CD4-positive, alpha-beta T cell (primary cell): Measurements from ENCODE around the gene PDIK1L. TPM values are rescaled to one million over a fixed set of nuclear protein-coding genes. Genes with fewer than 3 reads are reported as not detected.
"Not testable (repeated sequence)": the region's sequence is repeated elsewhere in the genome, so short reads cannot be mapped to it uniquely, and the experiment has no call there.

Source experiments
- ATAC-seq: fragments of 200-7000 bp; cut with Tn5 transposase; one replicate; pipeline ENCODE4 v1.10.0; 2022; ENCODE audit warnings: mild to moderate bottlenecking; ENCODE audit not compliant: poor library complexity
- CTCF ChIA-PET: fragments of 350-600 bp; sonication (Branson Sonifier 250); formaldehyde crosslinking; loops from one replicate; lab custom pipeline; 2021; ENCODE audit warnings: antibody characterized with exemption, inconsistent platforms; lab: Charles Lee
- POLR2A ChIA-PET: fragments of 350-600 bp; sonication (Branson Sonifier 250); formaldehyde crosslinking; loops from one replicate; lab custom pipeline; 2021; ENCODE audit warnings: antibody characterized with exemption, inconsistent platforms; lab: Charles Lee
- DNase-seq, 14 experiments: peaks; one replicate each; pipeline ENCODE4 v3.0.0-alpha.2; 2013 to 2020; ENCODE audit warnings: mixed read lengths in 2 of 14
- H3K27ac ChIP-seq, 2 donors: one replicate each; pipeline versions ENCODE4 v1.5.1 to v1.7.0; 2013; ENCODE audit warnings: low read length in 2 of 2, low read depth in 1 of 2, mild to moderate bottlenecking in 1 of 2
- H3K27me3 ChIP-seq, 2 experiments: 1 replicate in 1 of 2; 2 replicates in 1 of 2; pipeline versions ENCODE4 v1.6.1 to v1.7.0; 2013; ENCODE audit warnings: low read length in 2 of 2, control low read depth in 1 of 2, mild to moderate bottlenecking in 1 of 2, moderate library complexity in 1 of 2; ENCODE audit not compliant: insufficient read depth in 2 of 2, control insufficient read depth in 1 of 2
- H3K36me3 ChIP-seq: one replicate; pipeline ENCODE4 v1.6.1; 2013; ENCODE audit warnings: low read length, control low read depth; ENCODE audit not compliant: insufficient read depth
- H3K4me1 ChIP-seq: one replicate; pipeline ENCODE4 v1.6.1; 2013; ENCODE audit warnings: low read length, control low read depth; ENCODE audit not compliant: insufficient read depth
- H3K4me3 ChIP-seq: one replicate; pipeline ENCODE4 v1.5.1; 2013; ENCODE audit warnings: mild to moderate bottlenecking, low read length, moderate library complexity
- H3K9me3 ChIP-seq, 2 experiments: 1 replicate in 1 of 2; 2 replicates in 1 of 2; pipeline versions ENCODE4 v1.6.1 to v1.7.0; 2013; ENCODE audit warnings: low read length in 2 of 2, mild to moderate bottlenecking in 2 of 2, control low read depth in 1 of 2, moderate library complexity in 1 of 2; ENCODE audit not compliant: control insufficient read depth in 1 of 2, insufficient read depth in 1 of 2
- H3K27ac Mint-ChIP-seq: one replicate; pipeline ENCODE4 v1.8.0; 2020; ENCODE audit warnings: mixed read lengths
- H3K27me3 Mint-ChIP-seq: one replicate; pipeline ENCODE4 v1.8.0; 2021; ENCODE audit warnings: mixed read lengths
- H3K36me3 Mint-ChIP-seq: one replicate; pipeline ENCODE4 v1.8.0; 2021; ENCODE audit warnings: low read depth, mixed read lengths
- H3K4me1 Mint-ChIP-seq: one replicate; pipeline ENCODE4 v1.8.0; 2021; ENCODE audit warnings: low read depth, mixed read lengths
- H3K4me3 Mint-ChIP-seq: one replicate; pipeline ENCODE4 v1.8.0; 2020; ENCODE audit warnings: mild to moderate bottlenecking, mixed read lengths
- H3K9me3 Mint-ChIP-seq: one replicate; pipeline ENCODE4 v1.8.0; 2020; ENCODE audit warnings: mixed read lengths
- intact Hi-C, 2 experiments: fragments of 100-400 bp; cut with DNase I in 1 of 2; cut with micrococcal nuclease in 1 of 2; formaldehyde crosslinking; loops; one replicate each; pipeline versions ENCODE4 v1.15.1 to v1.9.0; 2023 to 2025; cut with DNase I, micrococcal nuclease
- total RNA-seq, 174 experiments: library from RNA in 2 of 174; stranded (reverse) in 2 of 174; gene quantifications; one replicate each; pipeline ENCODE4 v1.2.3 and lab custom pipeline; 2021 to 2026
- TF ChIP-seq, protein P1 (sequence below): fragments of 200-600 bp; IDR thresholded peaks from one replicate; pipeline ENCODE4 v1.8.0; 2022; ENCODE audit warnings: antibody characterized with exemption, mild to moderate bottlenecking

Gene PDIK1L
- total RNA-seq, 2 experiments from 2014 or later = 9.5 to 9.9 TPM

- Histone ChIP-seq H3K4me1 (no peaks in the 10 kb centered on the region), H3K4me3 (no peak overlapping the region), H3K36me3 (no peaks in the 10 kb centered on the region), H3K27me3 (peaks cover 0 to 11% of the 10 kb centered on the region in 2 experiments), H3K9me3 (no peaks in the 10 kb centered on the region), H3K27ac (no peak overlapping the region)
- TF ChIP-seq, protein P1, sequence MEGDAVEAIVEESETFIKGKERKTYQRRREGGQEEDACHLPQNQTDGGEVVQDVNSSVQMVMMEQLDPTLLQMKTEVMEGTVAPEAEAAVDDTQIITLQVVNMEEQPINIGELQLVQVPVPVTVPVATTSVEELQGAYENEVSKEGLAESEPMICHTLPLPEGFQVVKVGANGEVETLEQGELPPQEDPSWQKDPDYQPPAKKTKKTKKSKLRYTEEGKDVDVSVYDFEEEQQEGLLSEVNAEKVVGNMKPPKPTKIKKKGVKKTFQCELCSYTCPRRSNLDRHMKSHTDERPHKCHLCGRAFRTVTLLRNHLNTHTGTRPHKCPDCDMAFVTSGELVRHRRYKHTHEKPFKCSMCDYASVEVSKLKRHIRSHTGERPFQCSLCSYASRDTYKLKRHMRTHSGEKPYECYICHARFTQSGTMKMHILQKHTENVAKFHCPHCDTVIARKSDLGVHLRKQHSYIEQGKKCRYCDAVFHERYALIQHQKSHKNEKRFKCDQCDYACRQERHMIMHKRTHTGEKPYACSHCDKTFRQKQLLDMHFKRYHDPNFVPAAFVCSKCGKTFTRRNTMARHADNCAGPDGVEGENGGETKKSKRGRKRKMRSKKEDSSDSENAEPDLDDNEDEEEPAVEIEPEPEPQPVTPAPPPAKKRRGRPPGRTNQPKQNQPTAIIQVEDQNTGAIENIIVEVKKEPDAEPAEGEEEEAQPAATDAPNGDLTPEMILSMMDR = no peak
- Mint-ChIP-seq H3K27me3 (peaks cover 20% of the 10 kb centered on the region), H3K4me1 (no peaks in the 10 kb centered on the region), H3K36me3 (no peaks in the 10 kb centered on the region), H3K4me3 (no peak overlapping the region), H3K9me3 (no peaks in the 10 kb centered on the region), H3K27ac (no peak overlapping the region)
- ChIA-PET CTCF (no interaction called here), POLR2A (no interaction called here)
- ATAC-seq = no peak
- no peak for DNase-seq
- intact Hi-C loops = no loop called here
Observed at GRCh38 chr1:26092422-26092821, 19.2 kb upstream of the PDIK1L start.

GRCh38 chr1:26093569-26093968 lies 18.1 kb upstream of the PDIK1L start:
- ATAC-seq, H3K4me3 Mint-ChIP-seq, DNase-seq, H3K36me3 Mint-ChIP-seq, H3K36me3 ChIP-seq, H3K4me1 Mint-ChIP-seq, H3K9me3 Mint-ChIP-seq, H3K27ac ChIP-seq, intact Hi-C loops, H3K4me3 ChIP-seq, H3K27ac Mint-ChIP-seq, CTCF ChIA-PET, POLR2A ChIA-PET, H3K9me3 ChIP-seq, H3K4me1 ChIP-seq, H3K27me3 ChIP-seq: not testable (repeated sequence)
- peaks cover 20% of the 10 kb centered on the region for H3K27me3 Mint-ChIP-seq

DNA sequence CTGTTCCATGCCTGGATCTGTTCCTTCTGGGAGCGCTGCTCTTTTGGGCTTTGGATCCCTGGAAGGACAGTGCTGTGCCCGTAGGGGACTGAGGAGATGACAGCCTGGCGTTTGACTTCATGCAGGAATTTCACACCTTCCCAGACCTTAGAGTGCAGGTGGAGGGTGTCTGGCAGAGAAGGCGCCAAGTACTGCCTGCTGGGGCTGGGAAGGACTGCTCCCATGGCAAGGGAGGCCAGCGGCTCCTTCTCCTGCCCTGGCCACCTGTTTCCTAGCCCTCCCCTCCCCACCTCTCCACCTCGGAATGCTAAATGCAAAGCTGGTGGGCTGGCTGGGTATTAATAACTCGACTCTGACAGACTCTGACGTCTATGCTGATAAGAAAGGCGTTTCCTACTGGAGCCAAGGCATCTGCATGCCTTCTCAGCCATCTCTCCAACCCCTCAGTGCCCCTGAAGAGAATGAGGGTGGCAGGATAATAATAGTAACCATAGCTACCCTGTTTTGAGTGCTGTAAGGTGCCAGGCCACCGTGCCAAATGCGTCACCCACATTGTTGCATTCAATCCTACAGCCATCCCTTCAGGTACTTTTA lies 17.5 kb upstream of the PDIK1L start:
- no peaks in the 10 kb centered on the region for H3K9me3 ChIP-seq
- ChIA-PET CTCF (no interaction called here), POLR2A (no interaction called here)
- no peak overlapping the region for H3K27ac Mint-ChIP-seq
- no peak overlapping the region for H3K4me3 Mint-ChIP-seq
- H3K36me3 Mint-ChIP-seq = no peaks in the 10 kb centered on the region
- intact Hi-C loops = no loop called here
- H3K27me3 ChIP-seq = peaks cover 0 to 9% of the 10 kb centered on the region in 2 experiments
- DNase-seq = no peak
- no peak overlapping the region for H3K4me3 ChIP-seq
- H3K4me1 Mint-ChIP-seq = no peaks in the 10 kb centered on the region
- H3K36me3 ChIP-seq = no peaks in the 10 kb centered on the region
- peaks cover 17% of the 10 kb centered on the region for H3K27me3 Mint-ChIP-seq
- no peaks in the 10 kb centered on the region for H3K9me3 Mint-ChIP-seq
- no peak overlapping the region for H3K27ac ChIP-seq
- no peaks in the 10 kb centered on the region for H3K4me1 ChIP-seq
- TF ChIP-seq, protein P1 = no peak
- no peak for ATAC-seq
